Breast epithelium (tissue), 4 donors: ENCODE results near the gene UBE2D2. TPM values are rescaled to one million over a fixed set of nuclear protein-coding genes. Genes with fewer than 3 reads are reported as not detected.

Source experiments
- DNase-seq, 2 donors: peaks; one replicate each; pipeline ENCODE4 v3.0.0-alpha.2; 2019; ENCODE audit warnings: low spot score in 2 of 2
- H3K27ac ChIP-seq, 2 donors: fragments of 200-600 bp; sonication (generic) in 1 of 2; one replicate each; pipeline ENCODE4 v1.5.1; 2016 to 2019; ENCODE audit warnings: mild to moderate bottlenecking in 1 of 2
- H3K27me3 ChIP-seq, 2 donors: fragments of 200-600 bp; sonication (generic) in 1 of 2; one replicate each; pipeline versions ENCODE4 v1.5.1 to v1.6.0; 2017 to 2019; ENCODE audit warnings: control low read depth in 1 of 2, mild to moderate bottlenecking in 1 of 2
- H3K36me3 ChIP-seq: fragments of 200-600 bp; one replicate; pipeline ENCODE4 v1.5.1; 2019
- H3K4me1 ChIP-seq, 2 donors: fragments of 200-600 bp; sonication (generic); one replicate each; pipeline ENCODE4 v1.5.1; 2016 to 2019; ENCODE audit warnings: control low read depth in 1 of 2
- H3K4me3 ChIP-seq, 3 donors: fragments of 200-600 bp; sonication (generic); 1 replicate in 2 of 3; 2 replicates in 1 of 3; pipeline ENCODE4 v1.5.1; 2016 to 2019; ENCODE audit warnings: mild to moderate bottlenecking in 3 of 3, moderate library complexity in 2 of 3
- H3K9me3 ChIP-seq, 2 donors: fragments of 200-600 bp; sonication (generic) in 1 of 2; one replicate each; pipeline ENCODE4 v1.5.1; 2016 to 2019; ENCODE audit warnings: control low read depth in 1 of 2
- POLR2A ChIP-seq: fragments of 450-650 bp; IDR thresholded peaks from one replicate; pipeline ENCODE4 v1.6.1; 2016; ENCODE audit warnings: antibody characterized with exemption, mild to moderate bottlenecking, moderate library complexity
- POLR2AphosphoS5 ChIP-seq, 3 donors: sonication (generic); formaldehyde crosslinking; IDR thresholded peaks; one replicate each; pipeline ENCODE4 v1.6.1; 2017; ENCODE audit warnings: antibody characterized with exemption in 3 of 3
- intact Hi-C: fragments of 100-400 bp; cut with DNase I; formaldehyde crosslinking; loops from one replicate; pipeline ENCODE4 v1.15.1; 2023; ENCODE audit warnings: low total_unique reads
- total RNA-seq, 3 donors: library from RNA; depleted of rRNA; stranded (reverse); fragments of >200 nt; gene quantifications; one replicate each; pipeline ENCODE4 v1.1.0, GENCODE V29; 2016
- TF ChIP-seq, protein P1 (sequence below), 3 donors: fragments of 450-650 bp; IDR thresholded peaks; one replicate each; pipeline ENCODE4 v1.5.1; 2016 to 2017; ENCODE audit warnings: antibody characterized with exemption in 3 of 3, mild to moderate bottlenecking in 3 of 3, moderate library complexity in 3 of 3

Gene UBE2D2
- total RNA-seq, 3 donors from 2014 or later = 55.1 to 68.3 (median 58.1) TPM

DNA sequence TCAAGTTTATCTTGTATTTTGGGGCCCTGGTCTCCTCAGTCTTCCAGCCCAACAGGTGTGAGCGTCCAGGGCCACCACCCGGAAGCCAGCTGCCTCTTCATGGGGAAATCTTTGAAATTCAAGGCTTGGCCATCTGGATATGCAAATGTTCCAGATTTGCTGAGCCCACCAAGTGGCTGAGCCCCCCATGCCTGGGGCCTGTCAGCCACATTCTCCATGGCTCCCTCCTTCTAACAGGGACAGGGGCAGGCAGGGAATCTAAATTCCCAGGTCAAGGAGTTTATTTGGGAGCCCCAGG lies 72.8 kb downstream of the UBE2D2 start:
- no peaks in the 10 kb centered on the region for H3K27me3 ChIP-seq
- no peak overlapping the region for H3K4me3 ChIP-seq
- H3K4me1 ChIP-seq = peaks cover 0 to 20% of the 10 kb centered on the region in 2 donors
- H3K9me3 ChIP-seq = no peaks in the 10 kb centered on the region
- no peak for DNase-seq
- intact Hi-C loops = loop anchor here (5.0 kb wide), 1 partner anchor 133 kb away; no protein-coding TSS in a partner anchor
- no peak overlapping the region for H3K27ac ChIP-seq
- no peak for TF ChIP-seq POLR2AphosphoS5 (IDR thresholded peaks at IDR 0.05)
- no peak for TF ChIP-seq POLR2A
- TF ChIP-seq, protein P1, sequence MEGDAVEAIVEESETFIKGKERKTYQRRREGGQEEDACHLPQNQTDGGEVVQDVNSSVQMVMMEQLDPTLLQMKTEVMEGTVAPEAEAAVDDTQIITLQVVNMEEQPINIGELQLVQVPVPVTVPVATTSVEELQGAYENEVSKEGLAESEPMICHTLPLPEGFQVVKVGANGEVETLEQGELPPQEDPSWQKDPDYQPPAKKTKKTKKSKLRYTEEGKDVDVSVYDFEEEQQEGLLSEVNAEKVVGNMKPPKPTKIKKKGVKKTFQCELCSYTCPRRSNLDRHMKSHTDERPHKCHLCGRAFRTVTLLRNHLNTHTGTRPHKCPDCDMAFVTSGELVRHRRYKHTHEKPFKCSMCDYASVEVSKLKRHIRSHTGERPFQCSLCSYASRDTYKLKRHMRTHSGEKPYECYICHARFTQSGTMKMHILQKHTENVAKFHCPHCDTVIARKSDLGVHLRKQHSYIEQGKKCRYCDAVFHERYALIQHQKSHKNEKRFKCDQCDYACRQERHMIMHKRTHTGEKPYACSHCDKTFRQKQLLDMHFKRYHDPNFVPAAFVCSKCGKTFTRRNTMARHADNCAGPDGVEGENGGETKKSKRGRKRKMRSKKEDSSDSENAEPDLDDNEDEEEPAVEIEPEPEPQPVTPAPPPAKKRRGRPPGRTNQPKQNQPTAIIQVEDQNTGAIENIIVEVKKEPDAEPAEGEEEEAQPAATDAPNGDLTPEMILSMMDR (IDR thresholded peaks at IDR 0.05) = no peak
- no peaks in the 10 kb centered on the region for H3K36me3 ChIP-seq

DNA sequence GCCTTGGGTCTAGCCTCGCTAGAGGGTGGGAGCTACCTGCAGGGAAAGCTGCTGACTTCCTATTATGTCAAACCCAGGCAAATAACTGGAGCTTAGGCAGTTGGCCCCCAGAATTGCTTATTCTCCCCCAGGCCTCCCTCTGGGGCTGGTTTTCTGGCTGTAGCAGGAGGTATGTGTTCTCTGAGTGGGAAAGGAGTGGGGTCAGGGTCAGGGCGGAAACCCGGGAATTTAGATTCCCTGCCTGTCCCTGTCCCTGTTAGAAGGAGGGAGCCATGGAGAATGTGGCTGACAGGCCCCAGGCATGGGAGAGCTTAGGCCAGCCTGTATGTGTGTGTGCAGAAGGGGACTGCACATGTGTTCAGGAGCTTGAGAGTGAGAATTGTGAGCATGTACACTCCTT lies 73.4 kb downstream of the UBE2D2 start:
- intact Hi-C loops = loop anchor here (5.0 kb wide), 1 partner anchor 133 kb away; no protein-coding TSS in a partner anchor
- H3K36me3 ChIP-seq = no peaks in the 10 kb centered on the region
- TF ChIP-seq, protein P1 (IDR thresholded peaks at IDR 0.05) = no peak
- no peaks in the 10 kb centered on the region for H3K27me3 ChIP-seq
- peaks cover 0 to 24% of the 10 kb centered on the region in 2 donors for H3K4me1 ChIP-seq
- H3K9me3 ChIP-seq = no peaks in the 10 kb centered on the region
- no peak overlapping the region for H3K4me3 ChIP-seq
- no peak for DNase-seq
- H3K27ac ChIP-seq = no peak overlapping the region

GRCh38 chr5:139635191-139635590 lies 74.1 kb downstream of the UBE2D2 start:
- Histone ChIP-seq H3K4me1 (peaks cover 0 to 24% of the 10 kb centered on the region in 2 donors), H3K27me3 (no peaks in the 10 kb centered on the region), H3K36me3 (no peaks in the 10 kb centered on the region), H3K27ac (peak overlapping the region in 1 of 2 donors; percentile 95), H3K9me3 (no peaks in the 10 kb centered on the region), H3K4me3 (no peak overlapping the region)
- DNase-seq = no peak
- intact Hi-C loops = no loop called here
- TF ChIP-seq POLR2A = no peak
- TF ChIP-seq POLR2AphosphoS5 (IDR thresholded peaks at IDR 0.05) = no peak
- TF ChIP-seq, protein P1 (IDR thresholded peaks at IDR 0.05) = no peak

GRCh38 chr5:139635606-139636206 lies 74.6 kb downstream of the UBE2D2 start:
- Histone ChIP-seq H3K9me3 (no peaks in the 10 kb centered on the region), H3K27me3 (no peaks in the 10 kb centered on the region), H3K27ac (peak overlapping the region; percentile 48 to 95), H3K4me3 (no peak overlapping the region), H3K36me3 (no peaks in the 10 kb centered on the region), H3K4me1 (peaks cover 0 to 24% of the 10 kb centered on the region in 2 donors)
- intact Hi-C loops = no loop called here
- no peak for DNase-seq
- TF ChIP-seq POLR2A = no peak
- TF ChIP-seq POLR2AphosphoS5 (IDR thresholded peaks at IDR 0.05) = peak in 2 of 3 donors; percentile 48
- TF ChIP-seq, protein P1 (IDR thresholded peaks at IDR 0.05) = peak; percentile 33 to 58 (median 55)

DNA sequence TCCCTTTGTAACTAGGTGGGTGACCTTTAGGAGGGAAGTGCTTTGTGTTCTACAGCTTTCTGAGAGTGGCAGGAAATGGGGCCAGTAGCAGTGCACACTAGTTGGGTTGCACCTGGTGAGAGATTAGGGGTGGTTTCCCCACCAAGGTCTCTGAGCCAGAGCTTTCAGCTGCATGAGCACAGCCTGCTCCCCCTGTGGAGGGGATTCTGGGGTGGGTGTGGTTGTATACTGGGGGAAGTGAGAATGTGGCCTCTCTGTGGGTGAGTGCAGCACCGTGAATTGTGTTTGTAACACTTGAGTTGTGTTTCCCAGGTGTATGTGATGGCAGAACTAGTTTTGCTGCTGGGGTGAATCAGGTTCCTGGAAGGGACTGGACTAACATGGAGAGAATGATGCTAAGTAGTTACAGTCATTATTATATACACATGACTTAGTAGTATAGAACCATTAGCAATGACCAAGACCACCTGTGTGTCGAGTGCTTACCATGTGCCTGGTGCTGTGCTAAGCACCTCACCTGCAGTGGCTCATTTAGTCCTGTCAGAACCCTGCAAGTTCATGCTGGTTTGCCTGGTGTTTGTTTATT lies 75.2 kb downstream of the UBE2D2 start:
- TF ChIP-seq POLR2AphosphoS5 (IDR thresholded peaks at IDR 0.05) (no peak), POLR2A (no peak)
- TF ChIP-seq, protein P1 (IDR thresholded peaks at IDR 0.05) = no peak
- intact Hi-C loops = no loop called here

More for the DNA sequence above, 75.2 kb downstream of the UBE2D2 start:
- Histone ChIP-seq H3K4me3 (no peak overlapping the region), H3K36me3 (no peaks in the 10 kb centered on the region), H3K27me3 (no peaks in the 10 kb centered on the region), H3K27ac (peak overlapping the region; percentile 48 to 95), H3K4me1 (peaks cover 0 to 24% of the 10 kb centered on the region in 2 donors), H3K9me3 (no peaks in the 10 kb centered on the region)
- no peak for DNase-seq
